Neural cell (in vitro differentiated cells): ENCODE results near the gene PLXNB1. TPM values are rescaled to one million over a fixed set of nuclear protein-coding genes. Genes with fewer than 3 reads are reported as not detected.

Source experiments
- H2AFZ ChIP-seq: fragments of 200-600, 300-800 bp; sonication (generic), shearing (Covaris generic); 2 replicates; pipeline ENCODE4 v1.6.0; 2014; ENCODE audit warnings: low read depth, mild to moderate bottlenecking, antibody characterized with exemption, low read length, moderate library complexity
- H3F3A ChIP-seq: fragments of 200-600 bp; shearing (Covaris generic); 2 replicates; pipeline ENCODE4 v1.6.1; 2016; ENCODE audit warnings: mild to moderate bottlenecking, moderate library complexity, mixed read lengths, antibody characterized with exemption, low read length; ENCODE audit not compliant: insufficient read depth, poor library complexity, severe bottlenecking
- H3K27ac ChIP-seq: fragments of 200-600, 300-800 bp; sonication (generic), shearing (Covaris generic); 2 replicates; pipeline ENCODE4 v1.5.1; 2014; ENCODE audit warnings: mild to moderate bottlenecking, low read length, moderate library complexity
- H3K27me3 ChIP-seq: fragments of 300-800, 200-600 bp; sonication (generic), shearing (Covaris generic); 2 replicates; pipeline ENCODE4 v1.6.0; 2014; ENCODE audit warnings: mild to moderate bottlenecking, low read depth, low read length, moderate library complexity; ENCODE audit not compliant: insufficient read depth
- H3K36me3 ChIP-seq: fragments of 300-800, 200-600 bp; sonication (generic), shearing (Covaris generic); 2 replicates; pipeline ENCODE4 v1.5.1; 2014; ENCODE audit warnings: mild to moderate bottlenecking, antibody characterized with exemption, low read length, moderate library complexity; ENCODE audit not compliant: insufficient read depth
- H3K4me2 ChIP-seq: fragments of 300-800, 200-600 bp; sonication (generic), shearing (Covaris generic); 2 replicates; pipeline ENCODE4 v1.6.0; 2014; ENCODE audit warnings: mild to moderate bottlenecking, low read length
- H3K4me3 ChIP-seq: fragments of 300-800, 200-600 bp; sonication (generic), shearing (Covaris generic); 2 replicates; pipeline ENCODE4 v1.5.1; 2014; ENCODE audit warnings: mild to moderate bottlenecking, low read length, moderate library complexity
- H3K79me2 ChIP-seq: fragments of 200-600 bp; shearing (Covaris generic); replicated peaks from 2 replicates; pipeline ENCODE4 v1.6.0; 2014; ENCODE audit warnings: mild to moderate bottlenecking, low read length, moderate library complexity; ENCODE audit not compliant: insufficient read depth
- H3K9ac ChIP-seq: fragments of 300-800, 200-600 bp; sonication (generic), shearing (Covaris generic); 2 replicates; pipeline ENCODE4 v1.6.1; 2016; ENCODE audit warnings: mild to moderate bottlenecking, low read length, mixed read lengths
- H3K9me2 ChIP-seq: fragments of 200-600 bp; shearing (Covaris generic); 2 replicates; pipeline ENCODE4 v1.6.1; 2016; ENCODE audit warnings: mild to moderate bottlenecking, low read length, mixed read lengths; ENCODE audit not compliant: insufficient read depth
- H3K9me3 ChIP-seq: fragments of 200-600, 300-800 bp; sonication (generic), shearing (Covaris generic); 2 replicates; pipeline ENCODE4 v1.6.1; 2016; ENCODE audit warnings: mild to moderate bottlenecking, mixed run types, low read length, moderate library complexity, mixed read lengths
- H4K20me1 ChIP-seq: fragments of 200-600 bp; shearing (Covaris generic); 2 replicates; pipeline ENCODE4 v1.6.1; 2016; ENCODE audit warnings: mild to moderate bottlenecking, mixed run types; ENCODE audit not compliant: insufficient read depth
- EP300 ChIP-seq: fragments of 450-650 bp; conservative IDR thresholded peaks from 2 replicates; pipeline ENCODE4 v1.6.1; 2014; ENCODE audit warnings: antibody characterized with exemption, mild to moderate bottlenecking, moderate library complexity; ENCODE audit not compliant: poor library complexity, severe bottlenecking
- EZH2 ChIP-seq: fragments of 200-600, 300-800 bp; shearing (Covaris generic), sonication (generic); IDR thresholded peaks from 2 replicates; pipeline ENCODE4 v1.6.1; 2014; ENCODE audit warnings: antibody characterized with exemption, low read length, borderline replicate concordance, mild to moderate bottlenecking; ENCODE audit not compliant: insufficient read depth, poor library complexity, severe bottlenecking
- MXI1 ChIP-seq: fragments of 450-650 bp; conservative IDR thresholded peaks from 2 replicates; pipeline ENCODE4 v1.6.1; 2014; ENCODE audit warnings: antibody characterized with exemption, mild to moderate bottlenecking; ENCODE audit not compliant: poor library complexity, severe bottlenecking
- POLR2AphosphoS5 ChIP-seq: IDR thresholded peaks from 2 replicates; pipeline ENCODE4 v1.6.1; 2012
- RAD21 ChIP-seq: fragments of 450-650 bp; conservative IDR thresholded peaks from 2 replicates; pipeline ENCODE4 v1.6.1; 2014; ENCODE audit warnings: antibody characterized with exemption, mild to moderate bottlenecking, moderate library complexity
- SMC3 ChIP-seq: fragments of 450-650 bp; conservative IDR thresholded peaks from 2 replicates; pipeline ENCODE4 v1.6.1; 2014; ENCODE audit warnings: antibody characterized with exemption, mild to moderate bottlenecking, moderate library complexity; ENCODE audit not compliant: poor library complexity
- TAF1 ChIP-seq: IDR thresholded peaks from 2 replicates; pipeline ENCODE4 v1.6.1; 2012; ENCODE audit warnings: low read depth
- polyA plus RNA-seq: library from polyadenylated mRNA; depleted of rRNA; stranded (reverse); fragments of >200 nt; gene quantifications from 2 replicates; pipeline ENCODE4 v1.2.3, GENCODE V29; 2014
- TF ChIP-seq, protein P1 (sequence below): IDR thresholded peaks from 2 replicates; pipeline ENCODE4 v1.6.1; 2012; ENCODE audit warnings: borderline replicate concordance
- TF ChIP-seq, protein P2 (sequence below): fragments of 450-650 bp; IDR thresholded peaks from 2 replicates; pipeline ENCODE4 v1.5.1; 2014; ENCODE audit warnings: antibody characterized with exemption, mild to moderate bottlenecking, moderate library complexity; ENCODE audit not compliant: poor library complexity, severe bottlenecking

PLXNB1 gene
- polyA plus RNA-seq, 1 donor from 2014 or later, result 134 TPM

DNA sequence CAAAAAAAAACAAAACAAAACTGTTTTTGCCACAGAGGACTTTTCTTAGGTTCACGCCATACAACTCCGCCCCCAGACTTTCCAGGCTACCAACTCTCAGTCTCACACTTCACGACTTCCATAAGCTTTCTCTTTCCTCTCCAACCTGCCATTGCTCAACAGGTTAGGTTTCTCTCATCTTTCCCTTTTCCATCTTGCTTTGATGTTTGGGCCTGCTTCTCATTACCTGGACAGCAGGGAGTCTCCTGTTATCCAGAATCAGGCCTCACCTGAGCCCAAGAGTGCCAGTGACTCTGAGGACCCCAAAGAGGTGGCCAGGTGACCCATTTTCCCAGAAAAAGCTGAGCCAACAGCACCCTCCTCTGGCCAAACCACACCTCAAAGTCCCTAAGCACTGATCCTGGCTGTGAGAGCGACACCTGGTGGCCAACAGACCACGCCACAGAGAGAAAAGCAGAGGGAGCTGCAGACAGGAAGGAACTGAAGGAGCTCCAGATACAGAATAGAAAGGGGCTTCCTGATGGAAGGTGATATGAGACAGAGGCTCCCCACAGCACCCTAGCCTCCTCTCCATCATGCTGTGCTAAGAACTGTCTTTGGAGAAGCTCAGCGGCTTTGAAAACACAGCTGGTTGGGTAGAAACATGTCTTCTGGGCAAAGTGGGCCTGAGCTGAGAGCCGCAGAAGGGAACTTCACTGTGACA, 6.0 kb upstream of the PLXNB1 start:
- peak overlapping the region; percentile 27 for H3K9ac ChIP-seq
- no peak overlapping the region for H2AFZ ChIP-seq

DNA sequence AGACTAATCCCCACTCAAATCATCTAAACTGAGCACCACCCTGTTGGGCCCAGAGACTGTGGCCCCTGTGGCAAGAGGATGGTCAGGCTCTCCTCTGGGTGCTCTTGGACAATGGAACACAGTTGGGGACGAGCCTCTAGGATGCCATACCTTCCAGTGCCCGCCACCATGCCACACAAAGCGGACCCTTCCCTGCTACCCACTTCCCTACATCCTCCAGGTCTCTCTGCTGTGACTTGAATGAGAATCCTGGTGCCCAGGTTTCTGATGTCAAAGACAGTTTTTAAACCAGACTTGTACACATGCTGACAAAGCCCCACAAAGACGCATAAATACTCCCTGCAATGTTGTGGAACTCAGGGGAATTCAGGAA, 5.3 kb upstream of the PLXNB1 start:
- H4K20me1 ChIP-seq, result no peaks in the 10 kb centered on the region
- H3K4me3 ChIP-seq, result no peak overlapping the region
- TF ChIP-seq RAD21 (no peak), EP300 (no peak), EZH2 (no peak), SMC3 (no peak), TAF1 (no peak), POLR2AphosphoS5 (no peak), MXI1 (no peak)
- TF ChIP-seq, protein P1, sequence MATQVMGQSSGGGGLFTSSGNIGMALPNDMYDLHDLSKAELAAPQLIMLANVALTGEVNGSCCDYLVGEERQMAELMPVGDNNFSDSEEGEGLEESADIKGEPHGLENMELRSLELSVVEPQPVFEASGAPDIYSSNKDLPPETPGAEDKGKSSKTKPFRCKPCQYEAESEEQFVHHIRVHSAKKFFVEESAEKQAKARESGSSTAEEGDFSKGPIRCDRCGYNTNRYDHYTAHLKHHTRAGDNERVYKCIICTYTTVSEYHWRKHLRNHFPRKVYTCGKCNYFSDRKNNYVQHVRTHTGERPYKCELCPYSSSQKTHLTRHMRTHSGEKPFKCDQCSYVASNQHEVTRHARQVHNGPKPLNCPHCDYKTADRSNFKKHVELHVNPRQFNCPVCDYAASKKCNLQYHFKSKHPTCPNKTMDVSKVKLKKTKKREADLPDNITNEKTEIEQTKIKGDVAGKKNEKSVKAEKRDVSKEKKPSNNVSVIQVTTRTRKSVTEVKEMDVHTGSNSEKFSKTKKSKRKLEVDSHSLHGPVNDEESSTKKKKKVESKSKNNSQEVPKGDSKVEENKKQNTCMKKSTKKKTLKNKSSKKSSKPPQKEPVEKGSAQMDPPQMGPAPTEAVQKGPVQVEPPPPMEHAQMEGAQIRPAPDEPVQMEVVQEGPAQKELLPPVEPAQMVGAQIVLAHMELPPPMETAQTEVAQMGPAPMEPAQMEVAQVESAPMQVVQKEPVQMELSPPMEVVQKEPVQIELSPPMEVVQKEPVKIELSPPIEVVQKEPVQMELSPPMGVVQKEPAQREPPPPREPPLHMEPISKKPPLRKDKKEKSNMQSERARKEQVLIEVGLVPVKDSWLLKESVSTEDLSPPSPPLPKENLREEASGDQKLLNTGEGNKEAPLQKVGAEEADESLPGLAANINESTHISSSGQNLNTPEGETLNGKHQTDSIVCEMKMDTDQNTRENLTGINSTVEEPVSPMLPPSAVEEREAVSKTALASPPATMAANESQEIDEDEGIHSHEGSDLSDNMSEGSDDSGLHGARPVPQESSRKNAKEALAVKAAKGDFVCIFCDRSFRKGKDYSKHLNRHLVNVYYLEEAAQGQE, result no peak
- TF ChIP-seq, protein P2, sequence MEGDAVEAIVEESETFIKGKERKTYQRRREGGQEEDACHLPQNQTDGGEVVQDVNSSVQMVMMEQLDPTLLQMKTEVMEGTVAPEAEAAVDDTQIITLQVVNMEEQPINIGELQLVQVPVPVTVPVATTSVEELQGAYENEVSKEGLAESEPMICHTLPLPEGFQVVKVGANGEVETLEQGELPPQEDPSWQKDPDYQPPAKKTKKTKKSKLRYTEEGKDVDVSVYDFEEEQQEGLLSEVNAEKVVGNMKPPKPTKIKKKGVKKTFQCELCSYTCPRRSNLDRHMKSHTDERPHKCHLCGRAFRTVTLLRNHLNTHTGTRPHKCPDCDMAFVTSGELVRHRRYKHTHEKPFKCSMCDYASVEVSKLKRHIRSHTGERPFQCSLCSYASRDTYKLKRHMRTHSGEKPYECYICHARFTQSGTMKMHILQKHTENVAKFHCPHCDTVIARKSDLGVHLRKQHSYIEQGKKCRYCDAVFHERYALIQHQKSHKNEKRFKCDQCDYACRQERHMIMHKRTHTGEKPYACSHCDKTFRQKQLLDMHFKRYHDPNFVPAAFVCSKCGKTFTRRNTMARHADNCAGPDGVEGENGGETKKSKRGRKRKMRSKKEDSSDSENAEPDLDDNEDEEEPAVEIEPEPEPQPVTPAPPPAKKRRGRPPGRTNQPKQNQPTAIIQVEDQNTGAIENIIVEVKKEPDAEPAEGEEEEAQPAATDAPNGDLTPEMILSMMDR, result no peak
- H3K27ac ChIP-seq, result no peak overlapping the region
- H3F3A ChIP-seq, result no peaks in the 10 kb centered on the region
- no peak overlapping the region for H2AFZ ChIP-seq
- no peaks in the 10 kb centered on the region for H3K36me3 ChIP-seq
- no peaks in the 10 kb centered on the region for H3K27me3 ChIP-seq
- H3K79me2 ChIP-seq, result peaks cover 6% of the 10 kb centered on the region
- no peaks in the 10 kb centered on the region for H3K9me2 ChIP-seq
- H3K9ac ChIP-seq, result no peak overlapping the region
- H3K9me3 ChIP-seq, result no peaks in the 10 kb centered on the region
- H3K4me2 ChIP-seq, result no peak overlapping the region

More for the DNA sequence above, 6.0 kb upstream of the PLXNB1 start:
- H3K4me2 ChIP-seq, result no peak overlapping the region
- no peaks in the 10 kb centered on the region for H3K9me2 ChIP-seq
- TF ChIP-seq, protein P2, result peak; percentile 100
- TF ChIP-seq POLR2AphosphoS5 (no peak), SMC3 (peak; percentile 100), EZH2 (no peak), TAF1 (no peak), RAD21 (peak; percentile 98), MXI1 (peak; percentile 41), EP300 (no peak)
- TF ChIP-seq, protein P1, result no peak
- H4K20me1 ChIP-seq, result no peaks in the 10 kb centered on the region
- H3K27me3 ChIP-seq, result no peaks in the 10 kb centered on the region
- H3K27ac ChIP-seq, result no peak overlapping the region
- H3K4me3 ChIP-seq, result no peak overlapping the region
- H3K36me3 ChIP-seq, result no peaks in the 10 kb centered on the region
- no peaks in the 10 kb centered on the region for H3K9me3 ChIP-seq
- H3K79me2 ChIP-seq, result peaks cover 10% of the 10 kb centered on the region
- no peaks in the 10 kb centered on the region for H3F3A ChIP-seq
